Smooth muscle cell (in vitro differentiated cells): ENCODE measurements around the gene MTARC1. TPM values are rescaled to one million over a fixed set of nuclear protein-coding genes. Genes with fewer than 3 reads are reported as not detected.

Experiments used
- DNase-seq: peaks from one replicate; lab custom pipeline; 2025; ENCODE audit not compliant: unreplicated experiment; lab: John Stamatoyannopoulos, UW
- H2AFZ ChIP-seq: fragments of 200-600 bp; sonication (generic); 2 replicates; pipeline ENCODE4 v1.6.0; 2016; ENCODE audit warnings: antibody characterized with exemption, low read depth, mild to moderate bottlenecking
- H3F3A ChIP-seq: fragments of 200-600 bp; sonication (generic); 2 replicates; pipeline ENCODE4 v1.6.0; 2017; ENCODE audit warnings: antibody characterized with exemption, low read depth
- H3K27ac ChIP-seq: fragments of 200-600 bp; sonication (generic); 2 replicates; pipeline ENCODE4 v1.5.1; 2016; ENCODE audit warnings: low read depth, mild to moderate bottlenecking
- H3K27me3 ChIP-seq: fragments of 200-600 bp; sonication (generic); 2 replicates; pipeline ENCODE4 v1.6.1; 2016; ENCODE audit warnings: low read depth, mild to moderate bottlenecking
- H3K36me3 ChIP-seq: fragments of 200-600 bp; sonication (generic); 2 replicates; pipeline ENCODE4 v1.5.1; 2016; ENCODE audit warnings: low read depth
- H3K4me1 ChIP-seq: fragments of 200-600 bp; sonication (generic); 2 replicates; pipeline ENCODE4 v1.5.1; 2016; ENCODE audit warnings: low read depth
- H3K4me2 ChIP-seq: fragments of 200-600 bp; sonication (generic); 2 replicates; pipeline ENCODE4 v1.6.0; 2016; ENCODE audit warnings: mild to moderate bottlenecking
- H3K4me3 ChIP-seq: fragments of 200-600 bp; sonication (generic); 2 replicates; pipeline ENCODE4 v1.5.1; 2016; ENCODE audit warnings: mild to moderate bottlenecking
- H3K79me2 ChIP-seq: fragments of 200-600 bp; sonication (generic); 2 replicates; pipeline ENCODE4 v1.6.0; 2016; ENCODE audit warnings: low read depth, mild to moderate bottlenecking
- H3K9ac ChIP-seq: fragments of 200-600 bp; sonication (generic); 2 replicates; pipeline ENCODE4 v1.6.0; 2016; ENCODE audit warnings: low read depth
- H3K9me3 ChIP-seq: fragments of 200-600 bp; sonication (generic); replicated peaks from 2 replicates; pipeline ENCODE4 v1.5.1; 2016; ENCODE audit warnings: low read depth
- H4K20me1 ChIP-seq: fragments of 200-600 bp; sonication (generic); 2 replicates; pipeline ENCODE4 v1.6.0; 2016; ENCODE audit warnings: low read depth
- CTCF ChIP-seq: fragments of 200-600 bp; sonication (generic); IDR thresholded peaks from 2 replicates; pipeline ENCODE4 v1.5.1; 2017; ENCODE audit warnings: borderline replicate concordance, mild to moderate bottlenecking, antibody characterized with exemption; ENCODE audit not compliant: insufficient read depth, poor library complexity, severe bottlenecking
- WGBS: methylation state at CpG from one replicate; pipeline ENCODE4 v1.1.7; 2016; ENCODE audit warnings: low lambda C conversion rate; 5-methylcytosine and 5-hydroxymethylcytosine counted together
- polyA plus RNA-seq: library from polyadenylated mRNA; unstranded; fragments of >200 nt; fragmentation: Nextera tagmentation; extraction: Ambion mirVana; gene quantifications from 2 replicates; pipeline ENCODE4 v1.2.1, GENCODE V29; 2016
- total RNA-seq: library from RNA; depleted of rRNA; stranded (reverse); fragments of >200 nt; gene quantifications from 2 replicates; pipeline ENCODE4 v1.2.3, GENCODE V29; 2014

Gene MTARC1
- total and polyA plus RNA-seq, 2 experiments from 2014 or later: 0.83 to 2.3 TPM

GRCh38 chr1:220768126-220768601 is 18.5 kb upstream of the MTARC1 start:
- peak overlapping the region; percentile 3 for H3K4me3 ChIP-seq
- no peaks in the 10 kb centered on the region for H4K20me1 ChIP-seq
- H3K27me3 ChIP-seq: no peaks in the 10 kb centered on the region
- H3K36me3 ChIP-seq: no peaks in the 10 kb centered on the region
- H3F3A ChIP-seq: peaks cover 9% of the 10 kb centered on the region
- H3K4me2 ChIP-seq: peak overlapping the region; percentile 70
- no peak overlapping the region for H3K9ac ChIP-seq
- no peak for DNase-seq
- 49% methylated on average over 5 of the region's 5 CpGs for WGBS
- peak overlapping the region; percentile 17 for H2AFZ ChIP-seq
- peaks cover 6% of the 10 kb centered on the region for H3K4me1 ChIP-seq
- no peaks in the 10 kb centered on the region for H3K79me2 ChIP-seq
- H3K9me3 ChIP-seq: no peaks in the 10 kb centered on the region
- no peak for TF ChIP-seq CTCF
- H3K27ac ChIP-seq: peak overlapping the region; percentile 42

GRCh38 chr1:220769205-220769604 is 17.5 kb upstream of the MTARC1 start:
- no peak overlapping the region for H3K27ac ChIP-seq
- H3K27me3 ChIP-seq: no peaks in the 10 kb centered on the region
- H3K79me2 ChIP-seq: no peaks in the 10 kb centered on the region
- H3K4me3 ChIP-seq: no peak overlapping the region
- DNase-seq: no peak
- H3K9me3 ChIP-seq: no peaks in the 10 kb centered on the region
- no peak overlapping the region for H3K9ac ChIP-seq
- no peak overlapping the region for H3K4me2 ChIP-seq
- peaks cover 9% of the 10 kb centered on the region for H3F3A ChIP-seq
- TF ChIP-seq CTCF: no peak
- peaks cover 6% of the 10 kb centered on the region for H3K4me1 ChIP-seq
- H3K36me3 ChIP-seq: no peaks in the 10 kb centered on the region
- 90% methylated on average over 13 of the region's 13 CpGs for WGBS
- no peaks in the 10 kb centered on the region for H4K20me1 ChIP-seq
- H2AFZ ChIP-seq: no peak overlapping the region

- Histone ChIP-seq H3K79me2 (no peaks in the 10 kb centered on the region), H3K9ac (no peak overlapping the region), H3F3A (peaks cover 9% of the 10 kb centered on the region), H3K27ac (no peak overlapping the region), H3K4me3 (no peak overlapping the region), H3K36me3 (no peaks in the 10 kb centered on the region), H4K20me1 (no peaks in the 10 kb centered on the region), H3K9me3 (no peaks in the 10 kb centered on the region), H3K27me3 (no peaks in the 10 kb centered on the region), H2AFZ (no peak overlapping the region), H3K4me2 (no peak overlapping the region), H3K4me1 (peaks cover 6% of the 10 kb centered on the region)
- no peak for DNase-seq
- 89% methylated on average over 15 of the region's 15 CpGs for WGBS
- TF ChIP-seq CTCF: no peak
These were observed 16.3 kb upstream of the MTARC1 start for GRCh38 chr1:220770245-220770913.

- Histone ChIP-seq H3K4me1 (peaks cover 6% of the 10 kb centered on the region), H3F3A (peaks cover 3% of the 10 kb centered on the region), H3K27ac (no peak overlapping the region), H4K20me1 (no peaks in the 10 kb centered on the region), H2AFZ (no peak overlapping the region), H3K4me2 (no peak overlapping the region), H3K27me3 (no peaks in the 10 kb centered on the region), H3K9me3 (no peaks in the 10 kb centered on the region), H3K36me3 (no peaks in the 10 kb centered on the region), H3K4me3 (no peak overlapping the region), H3K9ac (no peak overlapping the region), H3K79me2 (no peaks in the 10 kb centered on the region)
- DNase-seq: no peak
- TF ChIP-seq CTCF: no peak
- 89% methylated on average over 4 of the region's 4 CpGs for WGBS
These were observed 13.9 kb upstream of the MTARC1 start for GRCh38 chr1:220772846-220773245.
